ENCODE results near the gene ECM2. TPM values are rescaled to one million over a fixed set of nuclear protein-coding genes. Genes with fewer than 3 reads are reported as not detected.

The ECM2 gene
- polyA plus RNA-seq, 3 donors, result 1.8 to 24.0 (median 19.1) TPM

DNA sequence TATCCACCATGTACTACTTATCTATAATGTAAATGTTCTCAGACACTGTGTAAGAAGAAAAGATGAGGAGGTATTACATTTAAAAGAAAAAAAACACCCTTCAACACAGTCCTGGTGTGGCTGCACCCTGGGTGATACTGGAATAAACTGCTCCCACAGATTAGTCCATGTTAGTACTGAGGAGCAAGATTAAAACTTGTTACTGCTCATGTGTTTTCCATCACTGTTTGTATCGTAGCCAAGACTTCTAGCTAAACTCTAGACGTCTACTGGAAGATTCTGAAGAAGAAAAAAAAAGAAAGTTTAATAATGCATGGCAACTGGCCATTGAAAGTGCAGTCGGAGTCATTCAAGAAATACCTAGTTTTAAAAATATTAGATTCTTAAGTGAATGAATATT lies 53.5 kb downstream of the ECM2 start, which contains the start of gene ASPN:
Gene ASPN, minus strand, starts transcription at position 178 of the 400 bp plus-strand sequence.
- H3K27ac ChIP-seq (ENCODE audit: low read depth, low read length), result no peak within 1 kb of the TSS
- 51 to 79% (median 55%) methylated on average over 3 of the region's 3 CpGs for WGBS, 3 donors

DNA sequence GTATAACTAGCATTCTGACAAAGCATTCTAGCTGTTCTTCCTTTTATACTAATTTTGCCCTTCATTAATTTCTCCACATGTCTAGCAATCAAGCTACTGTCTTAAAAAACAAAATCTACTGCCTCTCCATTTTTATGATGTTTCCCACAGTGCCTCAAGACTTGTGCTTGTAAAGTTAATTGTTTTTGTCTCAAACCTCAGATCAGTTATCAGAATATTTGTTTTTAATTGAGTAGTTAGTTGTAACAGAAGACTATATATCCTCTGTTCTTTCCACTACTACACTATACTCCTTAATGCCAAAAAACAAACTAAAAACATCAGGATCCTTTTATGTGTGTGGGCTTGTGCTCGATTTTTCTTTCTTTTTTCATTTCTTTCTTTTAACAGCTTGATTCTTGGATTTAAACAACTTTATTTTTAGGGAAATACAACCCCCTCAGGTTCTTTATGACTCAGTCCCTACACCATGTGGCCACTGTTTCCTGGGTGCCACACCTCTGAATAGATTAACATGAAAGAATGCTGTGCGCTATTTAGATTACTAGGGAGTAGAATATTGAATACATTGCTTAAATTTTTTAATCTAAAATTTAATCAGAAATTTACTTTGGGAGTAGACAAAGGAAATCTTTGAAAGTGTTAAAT lies 54.7 kb downstream of the ECM2 start:
- no peak overlapping the region for H3K27ac ChIP-seq (ENCODE audit: low read depth, low read length)
- whole genome bisulfite sequencing, 3 donors, result 45 to 75% (median 63%) methylated on average over 2 of the region's 2 CpGs

DNA sequence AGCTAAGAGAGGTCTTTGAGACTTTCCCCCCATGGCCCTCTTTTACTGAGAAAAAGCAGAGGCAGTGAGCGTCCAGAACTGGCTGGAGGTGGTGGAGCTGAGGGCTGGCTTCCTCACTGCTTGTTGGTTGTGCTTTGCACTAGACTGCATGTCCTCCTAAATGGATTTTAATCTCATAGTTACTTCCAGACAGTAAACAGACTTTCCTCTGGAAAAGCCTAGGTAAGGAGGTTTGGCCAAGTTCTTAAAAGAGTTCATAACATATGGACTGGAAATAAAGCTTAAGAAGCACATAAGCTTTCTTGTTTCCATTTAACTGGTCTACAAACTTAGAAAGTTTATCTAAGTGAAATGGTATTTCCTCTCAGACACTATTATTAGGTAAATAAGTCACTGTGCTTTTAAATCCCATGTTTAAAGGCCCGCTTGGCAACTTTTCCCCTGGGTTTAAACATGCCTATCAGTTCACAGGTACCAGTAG lies 55.5 kb downstream of the ECM2 start:
- WGBS, 3 donors, result 46 to 78% (median 57%) methylated on average over 2 of the region's 2 CpGs
- no peak overlapping the region for H3K27ac ChIP-seq (ENCODE audit: low read depth, low read length)

DNA sequence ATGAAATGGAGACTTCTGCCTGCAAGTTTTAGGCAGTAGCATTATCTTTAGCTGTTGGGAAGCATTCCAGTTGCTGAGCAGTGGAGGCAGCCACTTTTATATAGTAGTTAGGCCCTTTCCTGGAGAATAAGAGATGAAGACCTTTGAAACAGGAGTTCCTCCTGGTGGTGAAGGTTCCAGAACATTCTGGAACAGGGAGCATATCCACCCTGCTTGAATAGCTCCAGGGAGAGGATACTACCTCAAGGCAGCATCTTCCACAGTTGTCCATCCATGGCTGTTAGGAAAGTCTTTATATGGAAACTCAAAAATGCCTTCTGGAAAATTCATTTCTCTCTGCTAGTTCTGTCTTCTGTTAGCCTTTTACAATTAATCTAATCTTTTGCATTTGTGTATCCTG lies 56.4 kb downstream of the ECM2 start:
- no peak overlapping the region for H3K27ac ChIP-seq (ENCODE audit: low read depth, low read length)

DNA sequence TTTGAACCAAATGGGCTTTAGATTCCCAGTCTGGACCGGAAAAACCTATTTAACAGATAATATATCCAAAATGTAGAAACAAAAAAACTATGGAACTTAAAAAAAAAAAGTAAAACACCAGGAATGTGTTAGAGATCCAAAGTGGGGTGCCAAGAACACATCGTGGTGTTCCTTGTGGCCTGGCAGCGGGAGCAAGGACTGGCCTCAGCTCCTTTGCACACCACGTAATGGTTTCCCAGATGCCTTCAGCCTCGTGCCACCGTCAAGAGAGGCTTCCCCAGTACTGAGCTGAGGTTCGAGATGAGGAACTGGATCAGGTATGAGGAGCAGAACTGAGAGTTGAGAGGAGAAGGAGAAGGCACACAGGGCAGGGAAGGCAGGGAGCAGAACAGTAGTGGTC lies 57.0 kb downstream of the ECM2 start:
- WGBS, 3 donors, result 88 to 91% (median 89%) methylated on average over 7 of the region's 7 CpGs
- H3K27ac ChIP-seq (ENCODE audit: low read depth, low read length), result no peak overlapping the region

DNA sequence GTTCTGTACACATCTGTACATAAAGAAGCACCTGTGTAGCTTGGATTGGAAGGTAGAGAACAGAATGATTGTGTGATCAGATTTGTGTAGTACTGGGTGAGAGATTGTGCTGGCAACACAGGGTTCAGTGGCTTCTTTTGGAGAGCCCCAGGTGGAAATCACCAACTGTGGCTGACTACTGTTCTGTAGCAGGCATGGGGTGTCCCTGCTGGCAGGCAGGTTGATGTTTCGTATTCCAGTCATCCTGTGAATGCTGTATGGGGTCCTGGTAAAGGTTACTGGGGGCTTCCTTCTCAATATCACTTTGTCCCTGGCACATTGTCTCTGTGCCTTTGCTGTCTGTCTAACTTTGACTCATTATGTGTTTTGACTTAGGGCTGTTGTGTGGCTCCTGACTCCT lies 58.8 kb downstream of the ECM2 start:
- no peak overlapping the region for H3K27ac ChIP-seq (ENCODE audit: low read depth, low read length)
- WGBS, 3 donors, result 93 to 100% (median 94%) methylated on average over 1 of the region's 1 CpG

DNA sequence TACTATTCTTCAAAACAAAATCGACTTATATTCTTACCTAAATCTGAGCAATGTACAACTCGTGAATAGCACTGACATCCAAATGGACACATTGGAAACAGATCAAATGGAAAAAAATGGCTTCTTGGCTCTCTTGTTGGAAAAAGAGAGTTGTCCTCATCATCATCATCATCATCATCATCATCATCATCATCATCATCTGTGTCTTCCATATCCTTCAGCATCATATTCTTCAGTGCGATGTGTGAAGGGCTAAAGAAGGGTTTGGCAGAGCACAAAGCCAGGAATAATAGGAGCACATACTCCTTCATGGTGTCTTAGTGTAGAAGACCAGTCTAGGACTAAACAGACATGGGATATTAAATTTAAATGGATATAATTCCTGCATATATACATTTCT lies 61.2 kb downstream of the ECM2 start:
- WGBS, 3 donors, result 93 to 95% (median 95%) methylated on average over 3 of the region's 3 CpGs
- no peak overlapping the region for H3K27ac ChIP-seq (ENCODE audit: low read depth, low read length)

DNA sequence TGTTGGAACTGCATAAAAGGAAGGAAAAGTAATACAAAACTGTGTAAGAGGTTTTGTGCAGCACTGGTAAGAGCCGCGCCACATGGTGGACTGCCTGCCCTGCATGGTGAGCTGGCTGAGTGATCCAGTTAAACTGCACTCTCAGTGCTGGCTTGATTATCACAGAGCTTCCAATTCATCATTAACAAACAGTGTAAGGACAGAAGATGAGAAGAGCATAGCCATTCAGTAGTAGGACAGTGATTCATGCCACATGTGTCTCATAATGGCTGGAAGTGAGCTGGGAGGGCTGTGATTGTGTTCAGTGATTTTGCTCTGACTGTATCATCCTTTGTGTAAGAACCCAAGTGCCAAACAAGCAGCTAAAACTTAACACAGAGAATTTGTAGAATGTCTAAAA lies 67.6 kb downstream of the ECM2 start:
- no peak overlapping the region for H3K27ac ChIP-seq (ENCODE audit: low read depth, low read length)
- 97 to 98% (median 97%) methylated on average over 2 of the region's 2 CpGs for WGBS, 3 donors

DNA sequence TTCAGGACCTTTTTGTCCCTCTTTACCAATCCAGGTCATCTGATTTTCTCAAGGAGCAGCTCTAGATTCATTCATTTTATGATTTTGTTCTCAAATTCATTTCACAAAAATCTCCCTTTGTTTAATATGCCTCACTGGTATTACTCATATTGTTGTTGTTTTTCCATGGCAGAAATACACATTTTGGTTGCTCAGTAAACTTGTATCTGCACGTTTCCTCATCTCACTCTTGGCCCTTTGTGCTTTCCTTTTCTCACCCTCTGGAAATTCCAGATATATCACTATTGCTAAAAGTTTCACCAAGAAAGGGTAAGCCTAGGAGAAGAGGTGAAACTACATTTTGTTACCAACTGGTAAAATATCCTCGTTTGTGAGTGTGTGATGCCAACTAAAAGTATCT lies 68.3 kb downstream of the ECM2 start:
- WGBS, 3 donors, result 87 to 90% (median 88%) methylated on average over 2 of the region's 2 CpGs
- H3K27ac ChIP-seq (ENCODE audit: low read depth, low read length), result no peak overlapping the region

DNA sequence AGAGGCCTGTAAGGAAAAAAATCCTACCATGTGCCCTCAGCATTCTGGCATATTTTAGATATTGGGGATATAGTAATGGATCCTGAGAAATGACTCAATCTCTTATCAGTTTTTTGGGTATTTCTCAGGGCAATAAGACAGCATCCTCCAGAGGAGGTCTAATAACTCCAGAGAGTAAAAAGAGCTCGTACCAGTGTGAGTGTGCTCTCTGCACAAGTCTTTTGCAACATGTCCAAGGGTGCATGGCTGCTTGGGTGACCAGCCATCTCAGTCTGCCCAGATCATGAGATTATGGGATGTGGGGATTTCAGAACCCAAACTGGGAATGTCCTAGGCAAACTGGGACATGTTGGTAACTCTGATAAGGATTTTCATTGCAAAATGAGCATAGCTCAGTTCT lies 68.7 kb downstream of the ECM2 start:
- 78 to 100% (median 84%) methylated on average over 1 of the region's 1 CpG for WGBS, 3 donors
- H3K27ac ChIP-seq (ENCODE audit: low read depth, low read length), result no peak overlapping the region

DNA sequence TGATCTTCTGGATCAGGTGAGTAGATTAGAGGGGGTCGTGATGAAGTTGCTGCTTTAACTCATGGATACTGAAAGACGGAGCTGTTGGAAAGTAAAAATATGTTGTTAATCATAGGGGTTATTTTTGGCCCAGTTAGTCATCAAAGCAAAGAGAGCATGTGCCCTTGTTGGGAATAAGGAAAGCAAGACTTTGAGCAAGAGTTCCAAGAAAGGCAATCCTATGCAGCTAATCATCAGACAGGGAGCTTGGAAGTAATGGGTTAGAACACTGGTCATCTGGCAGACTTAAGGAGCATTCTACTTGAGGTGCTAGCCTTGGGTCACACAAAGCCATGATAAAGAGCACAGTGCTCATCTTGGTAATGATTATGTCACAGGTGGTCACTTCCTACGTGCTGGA lies 71.8 kb downstream of the ECM2 start:
- 59 to 83% (median 67%) methylated on average over 3 of the region's 3 CpGs for WGBS, 3 donors
- H3K27ac ChIP-seq (ENCODE audit: low read depth, low read length), result no peak overlapping the region

DNA sequence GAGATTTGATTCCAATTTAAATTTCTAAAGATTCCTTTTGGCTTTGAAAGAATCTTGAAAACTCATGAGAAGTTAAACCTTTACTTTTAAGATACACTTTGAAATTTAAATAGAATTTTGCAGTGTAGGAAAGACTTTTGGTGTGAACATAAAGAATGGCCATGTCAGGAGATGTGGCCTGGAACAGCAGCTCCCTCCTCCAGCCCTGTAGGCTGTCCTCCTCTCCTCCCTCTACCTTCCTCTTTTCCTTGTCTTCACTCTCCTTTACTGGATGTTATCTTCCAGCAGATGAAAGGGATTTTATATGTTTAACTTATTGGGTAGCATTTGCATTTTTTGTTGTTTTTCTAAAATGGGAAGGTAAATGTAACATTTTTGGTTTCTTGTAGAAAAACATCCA lies 72.4 kb downstream of the ECM2 start:
- H3K27ac ChIP-seq (ENCODE audit: low read depth, low read length), result no peak overlapping the region

DNA sequence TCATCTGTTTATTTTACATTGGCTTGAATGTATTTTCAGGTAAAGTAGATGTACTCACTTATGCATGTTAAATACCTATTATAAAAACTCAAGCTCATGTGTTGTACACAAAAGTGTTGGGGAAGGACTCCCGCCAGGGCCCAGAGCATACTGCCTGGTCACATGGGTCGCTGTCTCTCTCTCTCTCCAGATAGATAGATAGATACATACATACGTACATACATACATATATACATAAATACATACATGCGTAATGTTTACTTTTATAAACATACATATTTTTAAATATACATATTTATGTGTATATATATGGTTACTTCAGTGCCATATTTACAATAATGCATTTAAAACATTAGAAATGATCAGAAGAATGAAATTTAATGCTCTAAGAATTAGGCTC lies 78.2 kb downstream of the ECM2 start:
- no peak overlapping the region for H3K27ac ChIP-seq (ENCODE audit: low read depth, low read length)

DNA sequence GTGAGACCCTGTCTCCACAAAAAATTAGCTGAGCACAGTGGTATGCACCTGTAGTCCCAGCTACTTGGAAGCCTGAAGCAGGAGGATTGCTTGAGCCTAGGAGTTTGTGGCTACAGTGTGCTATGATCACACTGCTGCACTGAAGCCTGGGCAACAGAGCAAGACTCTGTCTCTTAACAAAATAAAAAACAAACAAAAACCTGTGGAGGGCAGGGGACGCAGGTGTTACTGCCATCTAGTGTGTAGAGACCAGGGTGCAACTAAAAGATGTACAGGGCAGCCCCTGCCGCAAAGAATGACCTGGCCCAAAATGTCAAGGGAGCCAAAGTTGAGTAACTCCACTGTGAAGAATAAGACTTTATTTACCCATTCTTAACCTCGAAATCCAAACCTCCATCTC lies 80.6 kb downstream of the ECM2 start:
- H3K27ac ChIP-seq (ENCODE audit: low read depth, low read length), result no peak overlapping the region
- 80 to 95% (median 87%) methylated on average over 3 of the region's 3 CpGs for WGBS, 3 donors

More for the DNA sequence above, 78.2 kb downstream of the ECM2 start:
- 91 to 97% (median 95%) methylated on average over 4 of the region's 4 CpGs for WGBS, 3 donors

DNA sequence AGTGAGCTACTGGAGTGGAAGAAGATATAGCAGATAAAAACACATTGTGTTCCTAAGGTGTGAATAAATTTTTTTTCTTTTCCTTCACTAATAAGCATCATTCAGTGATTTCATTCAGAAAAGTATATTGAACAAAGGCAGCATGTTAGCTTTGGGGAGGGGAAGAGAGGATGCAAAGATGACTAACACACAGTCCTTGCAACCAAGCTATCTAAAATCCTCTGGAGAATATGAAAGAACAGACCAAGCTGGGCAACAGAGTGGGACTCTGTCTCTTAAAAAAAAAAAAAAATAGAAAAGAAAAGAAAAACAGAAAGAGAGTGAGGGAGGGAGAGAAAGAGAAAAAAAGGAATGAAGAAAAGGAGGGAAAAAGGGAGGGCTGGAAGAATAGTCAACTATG lies 89.3 kb downstream of the ECM2 start:
- H3K27ac ChIP-seq (ENCODE audit: low read depth, low read length), result no peak overlapping the region

Other genes starting within 250 kb of the ECM2 start
- 10 to 100 TPM; 16.2 to 31.9 (median 23.6) TPM for gene IARS1, start 242.3 kb downstream of the ECM2 start, polyA plus RNA-seq
- gene NOL8, start 210.6 kb downstream of the ECM2 start, polyA plus RNA-seq, result 10 to 100 TPM in 2 of 3 donors, 1 to 10 TPM in 1; 8.6 to 14.3 (median 11.5) TPM
- gene CENPP, start 210.0 kb downstream of the ECM2 start, polyA plus RNA-seq, result 1 to 10 TPM; 1.3 to 2.2 (median 1.5) TPM
- 10 to 100 TPM in 2 of 3 donors, under 1 TPM in 1; 0.98 to 31.8 (median 10.6) TPM for gene OGN, start 131.4 kb downstream of the ECM2 start, polyA plus RNA-seq
- 10 to 100 TPM in 1 of 3 donors, 1 to 10 TPM in 1, under 1 TPM in 1; 0.66 to 10.0 (median 2.9) TPM for gene OMD, start 111.5 kb downstream of the ECM2 start, polyA plus RNA-seq
- gene ASPN, start 53.5 kb downstream of the ECM2 start, polyA plus RNA-seq, result 1 to 10 TPM; 1.1 to 8.9 (median 1.5) TPM
- 1 to 10 TPM; 1.7 to 7.4 (median 5.8) TPM for gene IPPK, start 134.1 kb upstream of the ECM2 start, polyA plus RNA-seq
- gene BICD2, start 228.8 kb upstream of the ECM2 start, polyA plus RNA-seq, result 10 to 100 TPM in 2 of 3 donors, 1 to 10 TPM in 1; 5.5 to 17.3 (median 14.2) TPM

Measured in adipose tissue (tissue), 3 donors.